Breast epithelium (tissue), 4 donors: ENCODE measurements around the gene CHM. TPM values are rescaled to one million over a fixed set of nuclear protein-coding genes. Genes with fewer than 3 reads are reported as not detected.

ENCODE experiments used
- DNase-seq, 2 donors: peaks; one replicate each; pipeline ENCODE4 v3.0.0-alpha.2; 2019; ENCODE audit warnings: low spot score in 2 of 2
- H3K27ac ChIP-seq, 2 donors: fragments of 200-600 bp; sonication (generic) in 1 of 2; one replicate each; pipeline ENCODE4 v1.5.1; 2016 to 2019; ENCODE audit warnings: mild to moderate bottlenecking in 1 of 2
- H3K27me3 ChIP-seq, 2 donors: fragments of 200-600 bp; sonication (generic) in 1 of 2; one replicate each; pipeline versions ENCODE4 v1.5.1 to v1.6.0; 2017 to 2019; ENCODE audit warnings: control low read depth in 1 of 2, mild to moderate bottlenecking in 1 of 2
- H3K36me3 ChIP-seq: fragments of 200-600 bp; one replicate; pipeline ENCODE4 v1.5.1; 2019
- H3K4me1 ChIP-seq, 2 donors: fragments of 200-600 bp; sonication (generic); one replicate each; pipeline ENCODE4 v1.5.1; 2016 to 2019; ENCODE audit warnings: control low read depth in 1 of 2
- H3K4me3 ChIP-seq, 3 donors: fragments of 200-600 bp; sonication (generic); 1 replicate in 2 of 3; 2 replicates in 1 of 3; pipeline ENCODE4 v1.5.1; 2016 to 2019; ENCODE audit warnings: mild to moderate bottlenecking in 3 of 3, moderate library complexity in 2 of 3
- H3K9me3 ChIP-seq, 2 donors: fragments of 200-600 bp; sonication (generic) in 1 of 2; one replicate each; pipeline ENCODE4 v1.5.1; 2016 to 2019; ENCODE audit warnings: control low read depth in 1 of 2
- POLR2A ChIP-seq: fragments of 450-650 bp; IDR thresholded peaks from one replicate; pipeline ENCODE4 v1.6.1; 2016; ENCODE audit warnings: antibody characterized with exemption, mild to moderate bottlenecking, moderate library complexity
- POLR2AphosphoS5 ChIP-seq, 3 donors: sonication (generic); formaldehyde crosslinking; IDR thresholded peaks; one replicate each; pipeline ENCODE4 v1.6.1; 2017; ENCODE audit warnings: antibody characterized with exemption in 3 of 3
- intact Hi-C: fragments of 100-400 bp; cut with DNase I; formaldehyde crosslinking; loops from one replicate; pipeline ENCODE4 v1.15.1; 2023; ENCODE audit warnings: low total_unique reads
- total RNA-seq, 3 donors: library from RNA; depleted of rRNA; stranded (reverse); fragments of >200 nt; gene quantifications; one replicate each; pipeline ENCODE4 v1.1.0, GENCODE V29; 2016
- TF ChIP-seq, protein P1 (sequence below), 3 donors: fragments of 450-650 bp; IDR thresholded peaks; one replicate each; pipeline ENCODE4 v1.5.1; 2016 to 2017; ENCODE audit warnings: antibody characterized with exemption in 3 of 3, mild to moderate bottlenecking in 3 of 3, moderate library complexity in 3 of 3

The CHM gene, protein sequence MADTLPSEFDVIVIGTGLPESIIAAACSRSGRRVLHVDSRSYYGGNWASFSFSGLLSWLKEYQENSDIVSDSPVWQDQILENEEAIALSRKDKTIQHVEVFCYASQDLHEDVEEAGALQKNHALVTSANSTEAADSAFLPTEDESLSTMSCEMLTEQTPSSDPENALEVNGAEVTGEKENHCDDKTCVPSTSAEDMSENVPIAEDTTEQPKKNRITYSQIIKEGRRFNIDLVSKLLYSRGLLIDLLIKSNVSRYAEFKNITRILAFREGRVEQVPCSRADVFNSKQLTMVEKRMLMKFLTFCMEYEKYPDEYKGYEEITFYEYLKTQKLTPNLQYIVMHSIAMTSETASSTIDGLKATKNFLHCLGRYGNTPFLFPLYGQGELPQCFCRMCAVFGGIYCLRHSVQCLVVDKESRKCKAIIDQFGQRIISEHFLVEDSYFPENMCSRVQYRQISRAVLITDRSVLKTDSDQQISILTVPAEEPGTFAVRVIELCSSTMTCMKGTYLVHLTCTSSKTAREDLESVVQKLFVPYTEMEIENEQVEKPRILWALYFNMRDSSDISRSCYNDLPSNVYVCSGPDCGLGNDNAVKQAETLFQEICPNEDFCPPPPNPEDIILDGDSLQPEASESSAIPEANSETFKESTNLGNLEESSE
- total RNA-seq: 10 to 100 TPM; 18.4 to 37.2 (median 22.9) TPM

DNA sequence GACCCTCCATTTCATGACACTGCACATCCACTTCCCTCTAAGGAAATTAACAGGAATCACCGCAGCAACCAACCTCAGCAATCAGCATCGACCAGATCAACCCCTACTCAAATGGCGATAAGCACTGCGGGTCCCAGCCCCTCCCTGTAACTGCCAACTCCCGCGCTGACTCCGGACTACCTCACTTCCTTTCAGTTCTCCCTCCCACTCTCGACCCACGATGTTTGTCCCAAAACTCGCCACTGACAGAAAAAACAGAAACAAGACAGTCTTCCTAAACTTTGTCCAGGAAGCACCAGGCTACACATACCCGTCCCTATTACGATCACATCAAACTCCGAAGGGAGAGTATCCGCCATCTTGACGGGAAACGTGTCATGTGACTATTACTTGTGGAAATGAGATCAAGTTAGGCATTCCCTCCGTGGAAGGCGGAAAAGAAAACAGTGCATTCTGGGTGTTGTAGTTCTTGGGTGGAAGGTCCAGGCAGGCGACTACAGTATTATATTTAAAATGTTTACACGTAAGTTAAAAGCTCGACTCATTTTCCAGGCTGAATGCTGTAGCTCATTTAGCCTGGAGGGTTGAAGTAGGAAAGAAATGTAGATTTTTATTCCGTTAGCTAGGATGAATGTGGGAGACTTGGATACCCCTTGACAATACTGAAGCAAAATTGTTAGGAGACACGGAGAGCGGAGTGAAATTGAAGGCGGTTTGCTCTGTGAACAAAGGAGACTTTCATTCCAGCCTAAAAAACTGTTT is at the start of gene CHM:
TSS of gene CHM (minus strand) at position 385 of the 762 bp plus-strand sequence. CDS start at position 359, 26 bp downstream.
- Histone ChIP-seq H3K9me3 (no peaks in the 10 kb centered on the region), H3K36me3 (no peaks in the 10 kb centered on the region), H3K27ac (peak within 1 kb of the TSS; percentile 87 to 89), H3K27me3 (peaks cover 0 to 18% of the 10 kb centered on the region in 2 donors), H3K4me1 (no peaks in the 10 kb centered on the region), H3K4me3 (peak within 1 kb of the TSS; percentile 50 to 68 (median 51))
- peak in 1 of 2 donors; percentile 68 for DNase-seq
- intact Hi-C loops: no loop called here
- TF ChIP-seq, protein P1, sequence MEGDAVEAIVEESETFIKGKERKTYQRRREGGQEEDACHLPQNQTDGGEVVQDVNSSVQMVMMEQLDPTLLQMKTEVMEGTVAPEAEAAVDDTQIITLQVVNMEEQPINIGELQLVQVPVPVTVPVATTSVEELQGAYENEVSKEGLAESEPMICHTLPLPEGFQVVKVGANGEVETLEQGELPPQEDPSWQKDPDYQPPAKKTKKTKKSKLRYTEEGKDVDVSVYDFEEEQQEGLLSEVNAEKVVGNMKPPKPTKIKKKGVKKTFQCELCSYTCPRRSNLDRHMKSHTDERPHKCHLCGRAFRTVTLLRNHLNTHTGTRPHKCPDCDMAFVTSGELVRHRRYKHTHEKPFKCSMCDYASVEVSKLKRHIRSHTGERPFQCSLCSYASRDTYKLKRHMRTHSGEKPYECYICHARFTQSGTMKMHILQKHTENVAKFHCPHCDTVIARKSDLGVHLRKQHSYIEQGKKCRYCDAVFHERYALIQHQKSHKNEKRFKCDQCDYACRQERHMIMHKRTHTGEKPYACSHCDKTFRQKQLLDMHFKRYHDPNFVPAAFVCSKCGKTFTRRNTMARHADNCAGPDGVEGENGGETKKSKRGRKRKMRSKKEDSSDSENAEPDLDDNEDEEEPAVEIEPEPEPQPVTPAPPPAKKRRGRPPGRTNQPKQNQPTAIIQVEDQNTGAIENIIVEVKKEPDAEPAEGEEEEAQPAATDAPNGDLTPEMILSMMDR (IDR thresholded peaks at IDR 0.05): no peak
- TF ChIP-seq POLR2A: no peak
- peak; percentile 41 to 93 (median 78) for TF ChIP-seq POLR2AphosphoS5 (IDR thresholded peaks at IDR 0.05)

DNA sequence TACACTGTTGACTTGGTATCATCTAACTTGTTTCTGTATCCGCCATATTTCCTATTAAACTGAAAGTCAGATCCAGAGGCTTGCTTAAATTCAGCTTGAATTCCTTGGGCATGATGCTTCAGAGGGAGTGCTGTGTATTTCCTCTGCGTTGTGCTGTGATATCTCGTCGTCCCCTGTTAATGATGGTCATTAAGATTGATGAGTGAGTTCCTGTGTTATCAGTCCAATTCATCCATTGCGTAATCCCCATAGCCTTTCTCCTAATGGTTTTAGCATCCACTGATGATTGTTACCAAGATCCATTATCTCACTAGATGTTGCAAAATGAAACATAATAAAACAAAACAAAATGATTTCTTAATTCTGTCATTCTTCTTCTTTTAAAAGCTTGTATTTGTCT is 31.3 kb upstream of the CHM start:
- DNase-seq: no peak
- H3K9me3 ChIP-seq: peaks cover 0 to 8% of the 10 kb centered on the region in 2 donors
- no peaks in the 10 kb centered on the region for H3K4me1 ChIP-seq
- H3K36me3 ChIP-seq: no peaks in the 10 kb centered on the region
- H3K4me3 ChIP-seq: no peak overlapping the region
- intact Hi-C loops: no loop called here
- no peak for TF ChIP-seq POLR2A
- TF ChIP-seq, protein P1 (IDR thresholded peaks at IDR 0.05): no peak
- peaks cover 0 to 15% of the 10 kb centered on the region in 2 donors for H3K27me3 ChIP-seq
- H3K27ac ChIP-seq: no peak overlapping the region

DNA sequence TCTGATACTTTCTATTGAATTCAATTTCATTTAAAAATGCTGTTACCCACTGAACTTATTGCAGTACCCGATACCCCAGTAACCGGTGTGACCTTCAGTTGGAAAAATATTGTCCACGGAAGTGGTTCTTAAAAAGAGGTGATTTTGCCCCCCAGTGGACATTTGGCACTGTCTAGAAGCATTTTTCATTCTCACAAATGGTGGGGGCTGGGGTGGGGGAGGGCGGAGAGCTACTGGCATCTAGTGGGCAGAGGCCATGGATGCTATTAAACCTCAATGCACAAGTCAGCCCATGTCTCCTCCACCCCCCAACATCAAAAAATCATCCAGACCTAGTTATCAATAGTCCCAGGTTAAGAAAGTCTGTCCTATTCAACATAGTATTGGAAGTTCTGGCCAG is 19.6 kb upstream of the CHM start:
- no peak for DNase-seq

DNA sequence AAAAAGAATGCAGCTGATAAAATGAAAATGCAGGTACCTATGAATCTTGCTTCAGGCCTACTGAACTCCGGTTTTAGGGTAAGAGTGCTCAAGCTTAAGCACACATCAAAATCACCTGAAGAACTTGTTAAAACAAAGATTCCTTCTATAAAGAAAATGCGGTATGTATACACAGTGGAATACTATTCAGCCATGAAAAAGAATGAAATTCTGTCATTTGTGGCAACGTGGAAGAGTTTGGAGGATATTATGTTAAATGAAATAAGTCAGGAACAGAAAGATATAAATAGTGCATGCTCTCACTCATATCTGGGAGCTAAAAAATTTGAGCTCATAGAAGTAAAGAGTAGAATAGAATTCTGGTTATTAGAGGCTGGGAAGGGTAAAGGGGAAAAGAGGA is 14.0 kb upstream of the CHM start:
- H3K9me3 ChIP-seq: no peaks in the 10 kb centered on the region
- H3K36me3 ChIP-seq: no peaks in the 10 kb centered on the region
- no peak for DNase-seq
- no peak overlapping the region for H3K27ac ChIP-seq
- H3K4me1 ChIP-seq: no peaks in the 10 kb centered on the region
- intact Hi-C loops: no loop called here
- TF ChIP-seq, protein P1 (IDR thresholded peaks at IDR 0.05): no peak
- no peak for TF ChIP-seq POLR2A
- no peak for TF ChIP-seq POLR2AphosphoS5 (IDR thresholded peaks at IDR 0.05)
- peaks cover 0 to 46% of the 10 kb centered on the region in 2 donors for H3K27me3 ChIP-seq
- H3K4me3 ChIP-seq: no peak overlapping the region

More for the DNA sequence above, 19.6 kb upstream of the CHM start:
- Histone ChIP-seq H3K4me1 (no peaks in the 10 kb centered on the region), H3K27ac (no peak overlapping the region), H3K9me3 (no peaks in the 10 kb centered on the region), H3K36me3 (no peaks in the 10 kb centered on the region), H3K4me3 (no peak overlapping the region), H3K27me3 (peaks cover 0 to 15% of the 10 kb centered on the region in 2 donors)
- TF ChIP-seq, protein P1 (IDR thresholded peaks at IDR 0.05): no peak
- TF ChIP-seq POLR2A (no peak), POLR2AphosphoS5 (IDR thresholded peaks at IDR 0.05) (no peak)
- intact Hi-C loops: no loop called here
